NCI-H1436 treated with DMSO at 0.1 percent for 48 hours (cell line): ENCODE measurements around the gene GSE1.

Experiments used
- DNase-seq: peaks from one replicate; lab custom pipeline; 2025; lab: John Stamatoyannopoulos, UW

GSE1 gene

GRCh38 chr16:85648070-85648714 is 35.1 kb downstream of the GSE1 start:
- no peak for DNase-seq

GRCh38 chr16:85648805-85649204 is 35.7 kb downstream of the GSE1 start:
- DNase-seq: no peak

GRCh38 chr16:85649411-85650134 is 36.5 kb downstream of the GSE1 start:
- peak; percentile 83 for DNase-seq

GRCh38 chr16:85650135-85650843 is 37.2 kb downstream of the GSE1 start:
- no peak for DNase-seq

- DNase-seq: no peak
Observed at GRCh38 chr16:85650844-85651628, 37.9 kb downstream of the GSE1 start.

- no peak for DNase-seq
Observed at GRCh38 chr16:85651629-85652430, 38.7 kb downstream of the GSE1 start.

- no peak for DNase-seq
Observed at GRCh38 chr16:85652431-85653221, 39.5 kb downstream of the GSE1 start.

- DNase-seq: no peak
Observed at GRCh38 chr16:85653290-85653891, 40.3 kb downstream of the GSE1 start.

GRCh38 chr16:85654251-85655095 is 41.4 kb downstream of the GSE1 start:
- no peak for DNase-seq

GRCh38 chr16:85655216-85656129 is 42.4 kb downstream of the GSE1 start:
- DNase-seq: no peak

GRCh38 chr16:85656351-85657266 is 43.5 kb downstream of the GSE1 start:
- no peak for DNase-seq

GRCh38 chr16:85657267-85657650 is 44.1 kb downstream of the GSE1 start:
- DNase-seq: no peak

GRCh38 chr16:85657996-85658395 is 44.9 kb downstream of the GSE1 start:
- DNase-seq: no peak

GRCh38 chr16:85658504-85659326 is 45.6 kb downstream of the GSE1 start:
- DNase-seq: no peak

- DNase-seq: no peak
Observed at GRCh38 chr16:85659336-85659735, 46.2 kb downstream of the GSE1 start.

GRCh38 chr16:85659805-85660511 is 46.8 kb downstream of the GSE1 start:
- no peak for DNase-seq
